GM12872 (cell line): Measurements from ENCODE around the gene FNIP1.

Source experiments
- TF ChIP-seq, protein P1 (sequence below): IDR thresholded peaks from 3 replicates; pipeline ENCODE4 v1.5.1; 2011; ENCODE audit warnings: low read depth, mild to moderate bottlenecking, low read length, moderate library complexity; ENCODE audit not compliant: insufficient read depth

Gene FNIP1

DNA sequence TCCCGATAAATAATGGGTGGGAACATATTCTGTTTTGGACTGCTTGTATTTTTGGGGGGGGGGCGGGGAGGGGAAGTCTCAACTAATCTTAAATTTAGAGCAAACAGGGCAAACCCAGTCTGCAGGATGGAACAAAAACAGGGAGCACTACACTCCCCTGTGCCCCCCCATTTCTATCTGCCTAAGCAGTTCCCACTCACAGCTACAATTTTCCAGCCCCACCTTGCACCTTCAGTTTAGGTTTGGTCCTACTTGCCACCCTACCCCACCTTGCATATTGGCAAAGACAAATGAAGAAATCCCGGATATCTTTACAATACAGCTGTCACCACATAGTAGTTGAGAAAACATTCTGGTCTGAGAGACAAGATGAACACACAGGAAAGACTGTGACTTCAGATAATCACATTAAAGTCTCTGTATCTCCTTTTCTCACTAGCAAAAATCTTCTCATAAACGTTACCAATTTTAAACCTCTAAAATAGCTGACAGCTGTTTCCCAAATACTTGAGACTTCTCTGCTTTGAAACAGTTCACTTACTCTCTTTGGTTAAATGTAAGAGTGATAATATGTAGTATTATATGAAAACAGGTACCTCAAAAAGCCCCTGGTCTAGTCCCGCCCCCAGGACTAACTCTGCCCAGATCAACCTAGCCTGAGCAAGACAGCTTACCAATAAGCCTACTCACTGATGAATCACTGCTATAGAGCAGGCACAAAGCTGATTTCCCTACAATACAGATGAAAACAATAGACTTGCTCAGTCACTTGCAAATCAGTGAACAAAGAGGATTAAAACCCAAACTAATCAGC is 156.6 kb downstream of the FNIP1 start:
- TF ChIP-seq, protein P1, sequence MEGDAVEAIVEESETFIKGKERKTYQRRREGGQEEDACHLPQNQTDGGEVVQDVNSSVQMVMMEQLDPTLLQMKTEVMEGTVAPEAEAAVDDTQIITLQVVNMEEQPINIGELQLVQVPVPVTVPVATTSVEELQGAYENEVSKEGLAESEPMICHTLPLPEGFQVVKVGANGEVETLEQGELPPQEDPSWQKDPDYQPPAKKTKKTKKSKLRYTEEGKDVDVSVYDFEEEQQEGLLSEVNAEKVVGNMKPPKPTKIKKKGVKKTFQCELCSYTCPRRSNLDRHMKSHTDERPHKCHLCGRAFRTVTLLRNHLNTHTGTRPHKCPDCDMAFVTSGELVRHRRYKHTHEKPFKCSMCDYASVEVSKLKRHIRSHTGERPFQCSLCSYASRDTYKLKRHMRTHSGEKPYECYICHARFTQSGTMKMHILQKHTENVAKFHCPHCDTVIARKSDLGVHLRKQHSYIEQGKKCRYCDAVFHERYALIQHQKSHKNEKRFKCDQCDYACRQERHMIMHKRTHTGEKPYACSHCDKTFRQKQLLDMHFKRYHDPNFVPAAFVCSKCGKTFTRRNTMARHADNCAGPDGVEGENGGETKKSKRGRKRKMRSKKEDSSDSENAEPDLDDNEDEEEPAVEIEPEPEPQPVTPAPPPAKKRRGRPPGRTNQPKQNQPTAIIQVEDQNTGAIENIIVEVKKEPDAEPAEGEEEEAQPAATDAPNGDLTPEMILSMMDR = no peak

DNA sequence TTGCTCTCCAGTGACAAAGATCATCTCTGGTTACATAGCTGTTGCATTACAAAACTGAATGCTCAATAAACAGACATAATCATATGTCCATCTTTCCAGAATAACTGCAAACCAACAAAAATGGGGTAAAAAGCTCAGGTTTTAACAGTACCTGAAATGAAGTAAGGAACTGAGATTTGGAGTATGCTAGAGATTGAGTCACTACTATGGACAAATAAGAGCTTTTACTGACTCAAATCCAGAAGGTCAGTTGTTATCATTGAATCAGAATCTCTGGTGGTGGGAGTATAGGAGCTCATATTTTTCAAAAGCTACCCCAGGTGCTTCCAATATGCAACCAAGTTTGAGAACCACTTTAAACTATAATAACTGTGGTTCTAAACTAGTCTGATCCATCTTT is 157.7 kb downstream of the FNIP1 start:
- TF ChIP-seq, protein P1 = no peak

DNA sequence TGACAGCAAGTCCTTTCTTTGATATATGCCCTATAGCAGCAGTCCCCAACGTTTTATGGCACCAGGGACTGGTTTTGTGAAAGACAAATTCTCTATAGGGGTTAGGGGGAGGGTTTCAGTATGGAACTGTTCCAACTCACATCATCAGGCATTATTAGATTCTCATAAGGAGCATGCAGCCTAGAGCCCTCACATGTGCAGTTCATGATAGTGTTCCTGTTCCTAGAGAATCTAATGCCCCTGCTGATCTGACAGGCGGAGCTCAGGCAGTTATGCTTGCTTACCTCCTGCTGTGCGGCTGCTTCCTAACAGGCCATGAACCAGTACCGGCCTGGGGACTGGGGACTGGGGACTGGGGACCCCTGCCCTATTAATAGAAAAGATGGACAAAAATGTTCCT is 159.1 kb downstream of the FNIP1 start:
- TF ChIP-seq, protein P1 = no peak

DNA sequence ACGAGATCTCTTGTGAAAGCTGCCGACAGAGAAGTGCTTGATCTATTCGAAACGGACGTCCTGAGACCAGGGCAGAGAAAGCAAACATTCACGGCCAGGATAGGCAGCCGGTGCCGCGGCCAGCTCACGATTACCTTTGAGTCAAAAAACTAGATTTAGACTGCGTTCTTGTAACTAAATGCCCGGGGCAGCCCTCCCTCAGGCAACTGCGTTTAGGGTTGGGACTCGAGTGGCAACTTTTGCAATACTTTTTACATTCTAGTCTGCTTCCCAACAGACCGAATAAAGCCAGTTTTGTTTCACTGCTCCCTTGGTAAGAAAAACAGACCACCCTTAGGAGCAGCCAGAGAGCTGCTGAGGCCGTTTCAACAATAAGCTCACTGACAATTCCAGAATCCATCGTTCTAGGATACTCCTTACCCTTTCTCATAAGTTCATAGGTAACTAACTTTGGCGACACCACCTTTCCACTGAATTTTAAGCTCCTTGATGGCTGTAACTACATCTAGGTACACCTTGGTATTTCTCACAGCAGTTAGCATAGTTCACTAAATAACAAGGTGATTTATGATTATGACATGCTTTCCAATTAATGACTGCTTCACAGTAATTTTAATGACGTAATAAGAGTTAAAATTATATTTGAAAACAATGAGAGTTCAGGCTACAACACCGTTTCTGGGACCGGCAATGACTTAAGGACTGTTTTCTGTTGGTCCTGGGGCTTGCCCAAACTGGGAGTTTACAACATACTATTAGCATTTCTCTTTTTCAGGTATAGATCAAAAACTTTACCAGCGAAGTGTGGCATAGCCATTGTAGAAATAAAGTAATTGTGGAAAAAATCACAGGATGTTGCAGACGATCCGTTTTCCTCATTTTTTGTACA is 160.9 kb downstream of the FNIP1 start:
- TF ChIP-seq, protein P1 = no peak

DNA sequence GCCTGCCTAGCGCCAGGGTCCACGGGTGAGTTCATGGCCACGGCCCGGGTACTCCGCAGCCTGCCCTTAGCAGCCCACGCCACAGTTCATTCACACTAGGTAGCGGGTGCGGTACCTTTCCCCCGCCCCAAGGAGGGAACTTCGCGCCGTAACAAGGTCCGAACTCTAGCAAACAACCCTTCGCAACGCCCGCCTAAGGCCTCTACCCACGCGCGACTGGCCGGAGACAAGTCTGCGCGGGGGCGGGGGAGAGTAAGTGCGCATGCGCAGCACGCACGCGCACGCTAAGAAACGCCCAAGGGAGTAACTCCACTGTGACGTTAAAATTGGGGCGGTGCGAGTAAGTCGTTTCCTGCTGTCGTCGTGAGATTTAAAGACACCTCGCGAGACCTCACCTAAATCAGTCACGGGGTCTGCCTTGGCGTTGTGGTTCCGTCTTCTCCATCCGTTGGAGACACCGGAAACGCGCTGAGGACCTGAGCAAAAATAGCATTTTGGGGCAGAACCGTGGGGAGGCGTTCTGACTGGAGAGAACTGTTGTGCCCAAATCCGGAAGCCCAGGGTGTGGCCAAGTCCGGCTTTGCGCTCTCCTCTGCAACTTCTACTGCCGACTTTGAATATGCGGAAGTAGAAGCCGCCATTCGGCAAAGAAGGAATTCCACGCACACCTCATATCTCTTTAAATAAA is 161.7 kb downstream of the FNIP1 start, which contains the start of gene RAPGEF6:
Gene RAPGEF6, minus strand, starts transcription at position 234 of the 688 bp plus-strand sequence. Its CDS starts 199 bp downstream, at position 35.
- TF ChIP-seq, protein P1 = peak; percentile 12; the same call in 2 of the 3 replicates

DNA sequence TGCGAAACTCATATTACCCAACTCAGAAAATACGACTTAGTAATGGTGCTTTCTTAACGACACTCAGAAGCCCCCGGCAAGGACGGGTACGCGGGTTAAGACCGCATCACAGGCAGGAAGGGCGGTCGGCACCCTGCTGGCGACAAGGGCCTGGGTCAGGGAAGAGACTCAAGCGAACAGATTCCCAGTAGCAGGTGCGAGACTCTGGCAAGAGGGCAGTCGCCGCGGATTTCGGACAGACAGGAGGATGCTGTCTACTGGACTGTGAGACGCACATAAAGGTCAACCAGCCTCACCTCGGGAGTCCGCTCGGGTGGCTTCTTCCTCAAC is 162.2 kb downstream of the FNIP1 start:
- TF ChIP-seq, protein P1 = peak; percentile 35; the same call in 2 of the 3 replicates

DNA sequence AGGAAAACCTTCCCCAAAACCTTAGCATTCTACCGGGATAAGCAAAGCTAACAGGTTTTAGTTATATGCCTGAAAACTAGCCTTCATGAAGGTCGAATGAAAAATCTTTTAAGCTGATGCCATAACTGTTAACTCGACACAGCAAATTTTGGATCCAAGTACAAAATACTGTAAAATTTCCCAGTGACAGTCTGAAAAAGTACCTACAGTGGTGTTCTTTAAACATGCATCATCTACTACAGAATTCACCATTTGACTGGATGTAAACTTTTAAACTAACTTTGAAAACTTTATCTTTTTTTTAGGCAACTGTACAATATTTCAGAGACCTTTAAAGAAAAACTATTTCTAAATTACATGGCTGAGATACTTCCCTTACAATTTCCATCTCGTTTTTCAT is 162.6 kb downstream of the FNIP1 start:
- TF ChIP-seq, protein P1 = no peak
